ENCODE data around the gene PHGDH.

DNA sequence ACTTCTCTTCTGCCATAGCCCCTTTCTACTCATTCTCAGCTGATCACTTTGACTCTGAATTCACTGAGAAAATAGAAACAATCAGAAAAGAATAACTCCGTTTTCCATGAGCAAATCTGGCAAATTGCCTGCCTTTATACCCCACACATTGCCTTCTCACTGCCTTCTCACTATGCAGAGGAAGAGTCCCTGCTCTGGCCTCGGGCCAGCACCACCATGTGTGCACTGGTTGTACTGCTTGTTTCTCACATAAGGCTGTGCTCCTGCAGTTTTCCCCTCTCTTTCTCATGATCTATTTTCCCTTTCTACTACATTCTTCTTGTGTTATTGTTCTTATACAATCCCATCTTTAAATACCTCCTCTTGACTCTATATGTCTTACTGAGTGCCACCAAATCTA is 59.3 kb downstream of the PHGDH start:
- TF ChIP-seq, protein P1, sequence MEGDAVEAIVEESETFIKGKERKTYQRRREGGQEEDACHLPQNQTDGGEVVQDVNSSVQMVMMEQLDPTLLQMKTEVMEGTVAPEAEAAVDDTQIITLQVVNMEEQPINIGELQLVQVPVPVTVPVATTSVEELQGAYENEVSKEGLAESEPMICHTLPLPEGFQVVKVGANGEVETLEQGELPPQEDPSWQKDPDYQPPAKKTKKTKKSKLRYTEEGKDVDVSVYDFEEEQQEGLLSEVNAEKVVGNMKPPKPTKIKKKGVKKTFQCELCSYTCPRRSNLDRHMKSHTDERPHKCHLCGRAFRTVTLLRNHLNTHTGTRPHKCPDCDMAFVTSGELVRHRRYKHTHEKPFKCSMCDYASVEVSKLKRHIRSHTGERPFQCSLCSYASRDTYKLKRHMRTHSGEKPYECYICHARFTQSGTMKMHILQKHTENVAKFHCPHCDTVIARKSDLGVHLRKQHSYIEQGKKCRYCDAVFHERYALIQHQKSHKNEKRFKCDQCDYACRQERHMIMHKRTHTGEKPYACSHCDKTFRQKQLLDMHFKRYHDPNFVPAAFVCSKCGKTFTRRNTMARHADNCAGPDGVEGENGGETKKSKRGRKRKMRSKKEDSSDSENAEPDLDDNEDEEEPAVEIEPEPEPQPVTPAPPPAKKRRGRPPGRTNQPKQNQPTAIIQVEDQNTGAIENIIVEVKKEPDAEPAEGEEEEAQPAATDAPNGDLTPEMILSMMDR (IDR thresholded peaks at IDR 0.05 in 8 of 11, conservative IDR thresholded peaks at IDR 0.05 in 3 of 11): no peak
- TF ChIP-seq POLR2A (IDR thresholded peaks at IDR 0.05): no peak
- TF ChIP-seq POLR2AphosphoS5 (IDR thresholded peaks at IDR 0.05): no peak
